Measurements from ENCODE around the gene SCFD2.
"Not testable (repeated sequence)": the region's sequence is repeated elsewhere in the genome, so short reads cannot be mapped to it uniquely, and the experiment has no call there.

Gene SCFD2

DNA sequence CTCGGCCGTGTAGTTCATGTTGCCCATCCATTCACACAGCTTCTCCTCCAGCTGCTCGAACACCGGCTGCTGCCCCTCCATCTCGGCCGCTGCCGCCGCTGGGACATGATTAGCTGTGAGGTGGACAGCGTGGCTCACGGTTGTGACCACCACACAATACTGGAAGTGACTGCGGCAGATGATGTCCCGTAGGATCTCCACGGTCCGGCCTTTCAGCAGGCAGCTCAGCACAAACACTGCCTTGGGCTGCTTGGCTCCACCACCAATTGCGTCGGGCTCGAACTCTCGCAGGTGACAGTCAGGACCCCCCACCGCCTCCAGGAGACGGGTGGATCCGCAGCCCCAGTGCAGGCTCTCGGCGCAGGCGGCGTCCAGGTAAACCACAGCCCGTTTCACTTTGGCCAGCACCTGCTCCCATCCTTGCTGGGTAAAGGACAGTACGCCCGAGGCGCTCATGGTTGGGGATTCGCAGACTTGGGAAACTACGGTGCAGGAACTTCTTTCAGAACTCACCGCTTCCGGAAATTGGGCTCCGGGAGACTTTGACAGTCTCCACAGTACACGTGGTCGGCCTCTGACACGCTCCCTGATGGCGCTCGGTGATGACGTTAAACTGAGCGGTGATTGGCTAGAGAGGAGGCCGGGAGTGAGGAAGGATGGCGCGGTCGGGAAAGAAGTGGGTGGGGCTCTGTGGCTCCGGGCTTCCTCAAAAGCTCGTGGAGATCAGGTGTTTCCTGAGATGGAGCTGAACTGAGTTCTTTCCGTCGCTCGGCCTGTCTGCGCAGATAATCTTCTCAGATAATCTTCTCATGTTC lies at the start of gene SCFD2:
TSS of gene SCFD2 (minus strand) at position 576 of the 815 bp plus-strand sequence.
- peak; percentile 98 for DNase-seq

DNA sequence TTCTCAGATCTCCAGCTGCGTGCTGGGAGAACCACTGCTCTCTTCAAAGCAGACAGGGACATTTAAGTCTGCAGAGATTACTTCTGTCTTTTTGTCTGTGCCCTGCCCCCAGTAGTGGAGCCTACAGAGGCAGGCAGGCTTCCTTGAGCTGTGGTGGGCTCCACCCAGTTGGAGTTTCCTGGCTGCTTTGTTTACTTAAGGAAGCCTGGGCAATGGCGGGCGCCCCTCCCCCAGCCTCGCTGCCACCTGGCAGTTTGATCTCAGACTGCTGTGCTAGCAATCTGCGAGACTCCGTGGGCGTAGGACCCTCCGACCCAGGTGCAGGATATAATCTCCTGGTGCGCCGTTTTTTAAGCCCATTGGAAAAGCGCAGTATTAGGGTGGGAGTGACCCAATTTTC lies 43.6 kb upstream of the SCFD2 start:
- not testable (repeated sequence) for DNase-seq

DNA sequence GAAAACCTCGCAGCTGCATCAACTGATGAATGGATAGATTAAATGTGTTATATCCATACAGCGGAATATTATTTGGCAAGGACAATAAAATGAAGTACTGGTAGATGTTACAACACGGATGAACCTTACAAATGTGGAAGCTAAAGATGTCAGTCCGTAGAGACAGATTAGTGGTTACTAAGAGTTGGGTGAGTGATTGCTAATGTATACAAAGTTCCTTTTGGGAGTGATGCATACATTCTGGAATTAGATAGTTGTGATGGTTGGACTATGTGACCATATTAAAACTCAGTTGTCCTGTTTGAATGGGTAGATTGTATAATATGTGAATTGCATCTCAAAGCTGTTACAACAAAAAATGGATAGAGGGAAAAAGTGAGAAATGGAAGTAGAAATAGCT lies 14.4 kb upstream of the SCFD2 start:
- DNase-seq = peak; percentile 15

DNA sequence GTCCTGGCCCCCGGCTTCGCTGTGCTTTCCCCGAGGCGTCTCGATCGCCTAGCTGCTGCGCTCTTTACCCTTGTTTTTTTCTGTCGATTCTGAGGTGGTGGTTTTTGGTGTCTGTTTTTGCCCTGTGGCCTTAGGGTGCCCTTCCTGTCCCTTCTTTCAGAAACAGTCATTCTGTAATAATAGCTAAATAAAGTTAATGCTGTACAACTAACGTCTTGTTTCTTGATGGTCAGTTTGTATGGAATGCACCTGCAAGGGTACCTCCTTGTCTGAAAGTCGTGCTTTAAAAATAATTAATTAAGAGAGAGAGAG lies 12.3 kb upstream of the SCFD2 start:
- no peak for DNase-seq

DNA sequence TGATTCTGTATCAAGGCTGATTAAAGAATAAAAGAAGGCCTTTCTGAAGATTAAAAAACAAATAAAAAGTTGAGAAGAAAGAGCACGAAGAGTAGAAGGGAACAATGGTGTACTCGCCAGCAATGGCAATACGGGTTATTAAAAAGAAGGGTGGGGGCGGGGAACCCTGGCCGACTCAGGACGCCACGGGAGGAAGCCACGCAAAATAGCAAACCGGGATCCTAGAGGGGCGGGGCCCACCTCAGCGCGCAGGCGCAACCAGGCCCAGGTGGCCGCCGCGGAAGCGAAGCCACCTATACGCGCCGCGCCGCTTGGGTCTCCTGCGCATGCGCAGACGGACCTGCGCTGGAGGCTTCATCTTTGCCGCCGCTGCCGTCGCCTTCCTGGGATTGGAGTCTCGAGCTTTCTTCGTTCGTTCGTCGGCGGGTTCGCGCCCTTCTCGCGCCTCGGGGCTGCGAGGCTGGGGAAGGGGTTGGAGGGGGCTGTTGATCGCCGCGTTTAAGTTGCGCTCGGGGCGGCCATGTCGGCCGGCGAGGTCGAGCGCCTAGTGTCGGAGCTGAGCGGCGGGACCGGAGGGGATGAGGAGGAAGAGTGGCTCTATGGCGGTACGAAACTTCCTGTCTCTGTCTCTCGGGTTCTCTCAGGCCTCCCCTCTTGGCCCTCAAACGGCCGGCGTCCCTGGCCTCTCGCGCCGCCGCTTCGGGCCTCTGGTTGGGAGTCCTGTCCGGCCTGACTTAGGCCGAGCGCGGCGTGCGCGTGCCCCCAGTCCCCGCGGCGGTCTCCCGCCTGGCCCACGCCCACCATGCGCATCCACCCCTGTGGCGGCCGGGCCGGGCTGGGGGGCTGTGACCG lies 11.7 kb upstream of the SCFD2 start, which contains the start of gene FIP1L1:
TSS of gene FIP1L1 (plus strand) at position 323 of the 852 bp plus-strand sequence. CDS start at position 521, 198 bp downstream.
- peak; percentile 88 for DNase-seq

DNA sequence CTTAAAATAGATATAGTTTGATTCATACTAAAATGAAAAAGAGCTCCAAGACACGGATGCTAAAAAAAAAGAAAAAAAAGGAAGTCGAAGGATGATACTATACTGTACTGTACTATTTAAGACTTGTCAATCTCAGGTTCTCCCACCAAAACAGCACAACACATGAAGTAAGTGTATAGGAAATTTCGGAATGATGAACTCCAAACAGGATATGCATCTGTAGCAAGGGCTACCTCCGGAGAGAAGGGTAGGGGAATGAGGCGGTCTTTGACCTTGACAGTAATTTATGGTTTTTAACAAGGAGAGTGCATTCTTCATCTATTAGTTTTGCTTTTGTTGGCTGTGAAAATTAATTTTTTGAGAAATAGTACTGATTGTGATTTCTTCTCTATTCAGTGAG lies 11.0 kb upstream of the SCFD2 start:
- DNase-seq = no peak

DNA sequence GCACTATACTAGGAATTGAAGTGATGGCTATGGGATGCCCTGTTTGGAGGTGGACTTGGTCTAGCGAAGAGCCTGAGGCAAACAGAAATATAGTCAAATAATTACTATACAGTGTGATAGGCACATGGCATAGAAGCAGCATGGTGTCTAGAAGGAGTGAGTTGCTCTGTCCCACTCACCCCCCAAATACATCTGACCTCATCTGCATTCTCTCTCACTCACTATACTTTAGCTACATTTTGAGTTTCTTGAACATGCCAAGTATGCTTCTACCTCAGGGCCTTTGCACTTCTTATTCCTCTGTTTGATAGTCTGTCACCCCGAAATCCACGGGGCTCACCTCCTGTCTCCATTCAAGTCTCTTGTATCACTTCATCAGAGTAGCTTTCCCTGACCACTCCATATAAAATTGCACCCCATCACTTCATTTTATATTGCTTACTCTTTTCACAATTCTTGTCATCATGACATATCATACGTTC lies 9.0 kb upstream of the SCFD2 start:
- DNase-seq = no peak

DNA sequence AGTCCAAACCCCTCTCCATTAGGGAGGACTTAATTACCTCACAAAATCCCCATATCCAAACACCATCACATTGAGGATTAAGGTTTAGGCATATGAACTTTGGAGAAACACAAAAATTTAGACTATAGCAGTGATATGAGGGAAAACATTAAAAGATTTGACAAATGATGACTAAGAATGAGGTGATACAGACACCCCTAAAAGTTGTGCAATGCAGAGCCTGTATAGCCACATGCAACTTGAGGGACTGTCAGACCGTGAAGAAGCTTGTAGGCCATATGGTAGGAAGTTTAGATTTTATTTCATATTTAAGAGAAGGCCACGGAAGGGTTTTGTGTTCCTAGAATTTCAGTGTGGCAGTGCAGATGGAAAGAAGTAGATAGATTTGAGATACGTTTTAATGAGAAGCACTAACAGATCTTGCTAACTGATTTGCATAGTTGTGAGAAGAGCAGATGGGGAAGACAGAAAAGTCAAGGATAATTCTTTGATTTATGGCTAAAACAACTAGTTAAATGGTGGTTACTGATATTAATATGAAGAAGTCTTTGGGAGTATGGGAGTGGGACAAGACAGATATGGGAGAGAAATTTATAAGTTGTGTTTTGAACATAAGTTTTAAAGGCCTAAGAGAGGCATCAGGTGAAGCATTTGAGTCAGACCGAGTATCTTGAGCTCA lies 6.1 kb upstream of the SCFD2 start:
- DNase-seq = no peak

DNA sequence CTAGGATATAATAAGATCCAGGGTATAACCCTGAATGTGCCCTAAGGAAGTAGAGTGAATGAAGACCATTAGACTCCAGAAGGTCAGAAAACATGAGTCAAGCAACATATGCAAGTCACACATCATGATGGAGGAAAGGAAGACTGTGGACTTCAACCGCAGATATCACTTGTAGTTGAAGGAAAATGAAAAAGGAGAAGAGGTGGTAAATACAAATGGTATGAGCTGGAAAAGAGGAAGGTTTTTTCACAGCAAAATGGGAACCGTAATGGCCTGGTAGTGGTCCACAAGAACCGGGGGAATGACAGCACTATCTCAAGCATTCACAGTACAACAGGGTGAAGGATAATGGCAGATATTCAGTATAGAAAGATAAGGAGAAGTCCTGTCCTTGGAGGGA lies 5.2 kb upstream of the SCFD2 start:
- DNase-seq = no peak

DNA sequence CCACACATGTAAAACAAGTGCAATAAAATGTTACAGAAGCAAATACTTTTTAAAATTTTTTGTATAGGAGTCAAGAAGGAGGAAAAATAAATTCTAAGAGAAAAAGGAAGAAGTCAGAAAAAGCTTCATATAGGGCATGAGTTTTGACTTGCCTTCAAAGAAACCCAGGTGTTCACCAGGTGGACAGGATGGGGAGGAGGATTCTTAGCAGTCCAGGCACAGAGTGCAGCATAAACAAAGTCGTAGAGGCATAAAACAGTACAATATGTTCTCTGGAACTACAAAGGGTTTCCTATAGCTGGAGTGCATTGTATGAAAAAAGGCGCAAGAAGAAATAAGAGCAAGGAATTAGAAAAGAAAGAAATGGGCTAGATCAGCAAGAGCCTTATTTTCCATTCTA lies 1.9 kb upstream of the SCFD2 start:
- DNase-seq = no peak

DNA sequence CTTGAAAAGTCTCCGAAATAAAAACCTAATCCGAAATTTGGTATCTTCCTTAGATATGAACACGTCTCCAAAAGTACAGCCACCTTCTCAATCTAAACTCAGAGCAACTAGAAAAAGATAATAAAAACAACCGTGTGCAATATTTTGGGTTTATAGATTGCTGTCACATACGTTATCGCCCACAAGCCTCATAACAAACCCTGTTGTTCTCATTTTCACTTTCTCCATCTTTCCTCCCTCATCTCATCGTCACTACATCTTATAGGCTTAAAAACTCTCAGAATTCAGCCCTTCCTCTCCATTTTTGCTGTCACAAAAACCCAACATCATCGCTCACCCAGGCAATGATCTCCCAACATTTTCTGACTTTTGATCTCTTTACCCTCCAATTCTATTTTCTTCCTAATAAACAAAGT lies 448 bp upstream of the SCFD2 start:
- DNase-seq = no peak

DNA sequence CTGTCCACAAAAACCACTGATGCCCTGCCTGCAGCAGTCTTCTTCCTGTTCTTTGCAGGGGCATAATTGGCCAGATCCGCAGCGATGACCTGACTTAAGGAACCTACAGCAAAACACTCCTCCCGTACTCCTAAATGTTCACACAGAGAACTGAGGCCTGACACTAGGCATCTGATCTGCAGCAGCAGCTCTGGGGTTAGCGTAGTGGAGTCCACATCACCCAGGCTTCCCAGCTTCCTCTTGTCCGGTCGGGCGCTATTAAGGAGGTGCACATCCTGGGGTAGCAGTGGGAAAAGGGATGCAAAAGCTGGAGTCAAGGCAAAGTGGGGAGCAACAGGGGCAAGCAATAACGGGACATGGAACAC lies 758 bp downstream of the SCFD2 start:
- DNase-seq = peak; percentile 50

DNA sequence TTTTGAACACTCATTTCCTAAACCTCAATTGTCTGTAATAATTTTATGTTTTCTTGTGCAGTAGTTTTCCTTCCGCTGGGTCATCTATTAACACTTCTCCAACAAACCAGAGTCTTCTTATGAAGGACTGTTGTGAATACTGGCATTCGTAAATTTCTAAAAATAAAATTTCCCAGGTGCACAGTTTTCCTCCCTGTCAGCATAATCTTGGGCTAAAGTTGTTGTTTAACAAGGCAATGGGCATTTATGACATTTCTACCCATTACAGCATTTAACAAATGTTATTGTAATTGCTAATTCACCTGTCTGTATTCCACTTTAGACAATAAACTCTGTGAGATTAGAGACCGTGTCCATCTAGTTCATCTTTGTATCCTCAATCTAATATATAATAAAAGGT lies 1.2 kb downstream of the SCFD2 start:
- DNase-seq = no peak

DNA sequence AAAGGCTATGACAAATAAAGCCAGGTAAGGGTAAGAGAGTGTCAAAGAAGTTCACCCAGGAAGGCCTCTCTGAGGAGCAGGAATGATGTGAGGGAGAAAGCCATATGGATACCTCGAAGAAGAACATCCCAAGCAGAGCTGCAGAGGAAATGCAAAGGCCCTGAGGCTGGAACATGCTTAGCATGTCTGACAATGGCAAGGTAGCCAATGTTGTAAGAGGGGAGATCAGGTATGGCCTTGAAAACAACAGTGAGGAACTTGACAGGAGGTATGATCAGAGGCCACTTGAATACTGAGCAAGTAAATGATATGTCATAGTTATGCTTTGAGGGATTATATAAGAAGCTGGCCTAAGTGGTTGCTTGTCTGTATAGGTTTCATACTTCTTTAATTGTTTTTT lies 3.8 kb downstream of the SCFD2 start:
- DNase-seq = no peak

DNA sequence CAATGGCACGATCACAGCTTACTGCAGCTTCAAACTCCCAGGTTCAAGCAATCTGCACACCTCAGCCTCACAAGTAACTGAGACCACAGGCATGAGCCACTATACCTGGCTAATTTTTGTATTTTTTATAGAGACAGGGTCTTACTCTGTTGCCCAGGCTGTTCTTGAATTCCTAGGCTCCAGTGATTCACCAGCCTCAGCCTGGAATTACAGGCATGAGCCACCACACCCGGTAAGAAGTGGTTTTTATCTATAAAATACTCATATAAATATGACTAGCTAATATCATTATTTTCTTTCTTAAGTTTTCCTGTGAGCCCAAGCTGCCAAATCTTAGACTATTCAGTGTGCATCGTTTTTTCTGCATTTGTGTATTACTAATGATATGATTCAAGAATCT lies 4.4 kb downstream of the SCFD2 start:
- DNase-seq = peak; percentile 32

DNA sequence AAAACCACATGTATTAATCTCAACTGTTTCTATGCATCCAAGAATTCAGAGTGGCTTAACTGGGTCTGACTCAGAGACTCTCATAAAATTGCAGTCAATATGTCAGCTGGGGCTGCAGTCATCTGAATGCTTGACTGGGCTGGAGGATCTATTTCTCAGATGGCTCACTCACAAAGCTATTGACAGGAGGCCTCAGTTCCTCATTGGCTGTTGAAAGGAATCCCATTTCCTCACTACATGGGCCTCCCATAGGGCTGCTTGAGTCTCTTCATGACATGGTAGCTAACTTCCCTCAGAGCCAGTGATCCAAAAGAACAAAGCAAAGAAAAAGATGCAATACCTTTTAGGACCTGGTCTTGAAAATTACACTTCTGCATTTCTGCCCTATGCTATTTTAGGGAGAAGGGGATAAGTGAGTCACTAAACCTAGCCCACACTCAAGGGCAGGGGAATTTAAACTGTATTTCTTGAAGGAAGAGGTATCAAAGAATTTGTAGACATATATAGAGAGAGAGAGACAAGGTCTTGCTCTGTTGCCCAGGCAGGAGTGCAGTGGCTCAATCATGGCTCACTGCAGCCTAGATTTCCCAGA lies 9.8 kb downstream of the SCFD2 start:
- DNase-seq = no peak

DNA sequence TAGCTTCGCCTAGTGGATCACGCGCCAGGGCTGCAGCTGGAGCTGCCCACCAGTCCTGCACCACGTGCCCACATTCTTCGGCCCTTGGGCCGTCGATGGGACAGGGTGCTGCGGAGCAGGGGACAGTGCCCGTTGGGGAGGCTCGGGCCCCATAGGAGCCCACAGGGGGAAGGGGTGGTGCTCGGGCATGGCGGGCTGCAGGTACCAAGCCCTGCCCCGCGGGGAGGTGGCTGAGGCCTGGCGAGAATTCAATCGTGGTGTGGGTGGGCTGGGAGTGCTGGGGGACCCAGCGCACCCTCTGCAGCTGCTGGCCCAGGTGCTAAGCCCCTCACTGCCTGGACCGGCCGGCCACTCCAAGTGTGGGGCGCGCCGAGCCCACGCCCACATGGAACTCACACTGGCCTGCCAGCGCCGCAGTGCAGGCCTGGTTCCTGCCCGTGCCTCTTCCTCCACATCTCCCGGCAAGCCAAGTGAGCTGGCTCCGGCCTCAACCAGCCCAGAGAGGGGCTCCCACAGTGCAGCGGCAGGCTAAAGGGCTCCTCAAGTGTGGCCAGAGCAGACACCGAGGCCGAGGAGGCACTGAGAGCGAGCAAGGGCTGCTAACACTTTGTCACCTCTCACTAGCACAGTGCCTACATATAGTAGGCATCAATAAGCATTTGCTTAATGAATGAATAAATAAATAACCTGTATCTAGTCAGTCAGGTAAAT lies 11.7 kb downstream of the SCFD2 start:
- DNase-seq = no peak

DNA sequence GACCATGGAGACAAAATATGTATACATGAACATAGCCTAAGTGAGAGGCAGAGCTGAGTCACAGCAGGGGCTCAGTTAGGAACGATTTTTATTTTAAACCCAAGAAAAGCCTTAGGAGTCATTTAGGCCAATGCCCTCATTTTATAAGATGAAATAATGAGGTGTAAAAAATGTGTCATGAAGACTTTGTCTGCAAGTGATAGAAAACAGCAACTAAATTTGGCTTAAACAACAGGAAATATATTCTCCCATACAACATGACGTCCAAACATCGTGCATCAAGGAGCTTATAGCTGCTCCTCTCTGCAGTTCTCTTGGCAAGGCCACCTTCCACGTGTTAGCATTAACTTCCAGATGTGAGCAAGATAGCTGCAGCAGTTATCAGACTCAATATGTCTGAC lies 16.8 kb downstream of the SCFD2 start:
- DNase-seq = no peak

DNA sequence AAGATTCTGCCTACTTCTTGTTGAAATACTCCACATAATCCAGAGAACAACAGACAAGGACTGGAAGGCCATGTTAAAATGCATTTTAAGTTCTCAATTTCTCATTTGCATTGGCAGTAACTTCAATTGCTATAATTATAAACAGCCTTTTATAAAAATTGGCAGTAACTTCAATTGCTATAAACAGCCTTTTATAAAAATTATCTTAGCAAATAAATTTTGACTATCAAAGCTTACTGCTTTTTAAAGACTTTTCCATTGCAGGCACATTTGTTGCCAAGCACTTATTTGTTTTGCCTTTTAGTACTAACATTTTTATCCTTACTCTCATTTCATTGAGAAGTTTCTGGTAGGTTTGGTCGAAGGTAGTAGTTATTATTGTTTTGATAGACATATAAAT lies 17.8 kb downstream of the SCFD2 start:
- no peak for DNase-seq

DNA sequence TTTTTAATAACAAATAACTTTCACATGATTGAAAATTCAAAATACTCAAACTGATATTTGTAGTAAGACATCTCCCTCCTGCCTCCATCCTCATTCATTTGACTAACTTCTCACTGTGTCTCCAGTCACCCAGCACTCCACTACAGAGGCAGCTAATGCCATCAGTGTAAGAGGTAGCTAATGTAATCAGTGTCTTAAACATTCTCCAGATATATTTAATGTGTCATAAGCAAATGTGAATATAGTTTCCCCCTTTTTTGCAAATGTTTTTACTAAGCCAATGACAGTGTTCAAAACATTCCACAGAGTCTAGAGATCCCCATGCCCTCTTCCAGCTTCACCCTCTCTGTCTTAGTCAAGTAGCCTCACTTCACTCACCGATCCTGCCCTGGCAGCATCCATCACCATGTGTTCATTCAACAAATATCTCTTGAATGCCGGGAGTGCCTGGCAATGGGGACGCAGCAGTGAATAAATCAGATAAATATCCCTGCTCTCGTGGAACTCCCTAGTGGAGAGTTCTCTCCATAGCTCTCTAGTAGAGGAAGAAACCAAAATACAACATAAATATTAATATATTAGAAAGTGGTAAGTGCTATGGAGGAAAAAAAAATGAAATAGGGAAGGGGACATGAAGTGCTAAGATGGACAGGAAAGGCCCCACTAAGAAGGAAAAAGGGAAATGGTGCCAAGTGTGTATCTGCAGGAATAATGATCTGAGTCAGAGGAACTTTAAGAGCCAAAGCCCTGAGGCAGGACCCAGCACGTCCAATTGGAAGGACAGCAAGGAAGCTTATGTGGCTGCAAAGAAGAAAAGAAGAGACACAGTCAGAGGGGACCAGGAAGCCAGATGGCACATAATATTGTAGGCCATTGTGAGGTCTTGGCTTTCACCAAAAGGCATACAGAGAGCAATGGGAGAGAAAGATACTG lies 18.7 kb downstream of the SCFD2 start:
- DNase-seq = peak; percentile 88

DNA sequence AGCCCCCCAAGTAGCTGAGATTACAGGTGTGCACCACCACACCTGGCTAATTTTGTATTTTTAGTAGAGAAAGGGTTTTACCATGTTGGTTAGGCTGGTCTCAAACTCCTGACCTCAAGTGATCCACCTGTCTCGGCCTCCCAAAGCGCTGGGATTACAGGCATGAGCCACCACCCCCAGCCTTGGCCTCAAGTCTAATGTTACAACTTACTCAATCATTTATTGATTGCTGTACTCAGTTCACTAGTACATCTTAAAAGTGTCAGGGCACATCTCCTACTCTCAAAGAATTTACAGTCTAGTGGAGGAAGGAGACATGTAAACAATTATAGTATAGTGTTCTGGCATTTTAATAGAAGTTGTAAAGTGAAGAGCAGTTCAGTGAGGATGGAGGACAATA lies 19.5 kb downstream of the SCFD2 start:
- not testable (repeated sequence) for DNase-seq

All from EL (cell line).